SKM-1 treated with dmso at 0.1 percent for 144 hours (cell line): ENCODE measurements around the gene CYB561.

Experiments used
- DNase-seq: peaks from one replicate; lab custom pipeline; 2025; ENCODE audit not compliant: unreplicated experiment; lab: John Stamatoyannopoulos, UW

CYB561 gene

GRCh38 chr17:63418540-63418939, 27.6 kb downstream of the CYB561 start:
- no peak for DNase-seq

GRCh38 chr17:63414222-63414621, 31.9 kb downstream of the CYB561 start:
- no peak for DNase-seq

GRCh38 chr17:63413128-63413527, 33.0 kb downstream of the CYB561 start:
- no peak for DNase-seq

GRCh38 chr17:63412234-63412633, 33.9 kb downstream of the CYB561 start:
- DNase-seq, result no peak

- no peak for DNase-seq
Measured at GRCh38 chr17:63407741-63408330, 38.3 kb downstream of the CYB561 start.

- peak; percentile 74 for DNase-seq
Measured at GRCh38 chr17:63406689-63407330, 39.3 kb downstream of the CYB561 start.

- peak; percentile 52 for DNase-seq
Measured at GRCh38 chr17:63405741-63406261, 40.3 kb downstream of the CYB561 start.

- no peak for DNase-seq
Measured at GRCh38 chr17:63405020-63405419, 41.1 kb downstream of the CYB561 start.

GRCh38 chr17:63402431-63403212, 43.5 kb downstream of the CYB561 start:
- DNase-seq, result no peak

- no peak for DNase-seq
Measured at GRCh38 chr17:63399856-63400255, 46.2 kb downstream of the CYB561 start.

- no peak for DNase-seq
Measured at GRCh38 chr17:63399316-63399715, 46.8 kb downstream of the CYB561 start.

GRCh38 chr17:63398680-63399079, 47.4 kb downstream of the CYB561 start:
- DNase-seq, result no peak

- no peak for DNase-seq
Measured at GRCh38 chr17:63395075-63395805, 50.9 kb downstream of the CYB561 start.

GRCh38 chr17:63390090-63390489, 56.0 kb downstream of the CYB561 start:
- no peak for DNase-seq

- DNase-seq, result no peak
Measured at GRCh38 chr17:63387656-63388340, 58.3 kb downstream of the CYB561 start.

GRCh38 chr17:63382826-63383225, 63.3 kb downstream of the CYB561 start:
- DNase-seq, result no peak
